SK-N-SH (cell line): ENCODE measurements around the gene ECM1. TPM values are rescaled to one million over a fixed set of nuclear protein-coding genes. Genes with fewer than 3 reads are reported as not detected.

ENCODE experiments used
- CTCF ChIA-PET: fragments of 300-600, 350-600 bp; formaldehyde crosslinking; extraction: SDS; loops from one replicate; lab custom pipeline; 2021; lab: Yijun Ruan, JAX
- POLR2A ChIA-PET: fragments of 350-600 bp; sonication (Branson Sonifier 250); formaldehyde crosslinking; extraction: SDS; loops from one replicate; lab custom pipeline; 2020; ENCODE audit warnings: antibody characterized with exemption, inconsistent platforms; lab: Yijun Ruan, JAX
- DNase-seq: peaks from one replicate; pipeline ENCODE4 v3.0.0; 2012
- H2AFZ ChIP-seq: fragments of 200-600 bp; sonication (generic); 2 replicates; pipeline ENCODE4 v1.8.1; 2016; ENCODE audit warnings: antibody characterized with exemption, mild to moderate bottlenecking, low read depth
- H3F3A ChIP-seq: fragments of 200-600 bp; sonication (generic); replicated peaks from 2 replicates; pipeline ENCODE3; 2016; ENCODE audit warnings: antibody characterized with exemption, mild to moderate bottlenecking; ENCODE audit not compliant: insufficient read depth
- H3K27ac ChIP-seq, 2 experiments: fragments of 200-500 bp in 1 of 2; fragments of 200-600 bp in 1 of 2; sonication (Bioruptor generic) in 1 of 2; sonication (generic), shearing (Covaris generic) in 1 of 2; 2 replicates each; pipeline versions ENCODE4 v1.5.1 to v1.6.1; 2014 to 2016; ENCODE audit warnings: low read depth in 2 of 2, inconsistent platforms in 1 of 2, low read length in 1 of 2, mild to moderate bottlenecking in 1 of 2, mixed read lengths in 1 of 2
- H3K27me3 ChIP-seq: fragments of 200-600 bp; sonication (generic), shearing (Covaris generic); 2 replicates; pipeline ENCODE4 v1.6.1; 2016; ENCODE audit warnings: mixed run types; ENCODE audit not compliant: insufficient read depth
- H3K36me3 ChIP-seq, 2 experiments: fragments of 200-500 bp in 1 of 2; fragments of 200-600 bp in 1 of 2; sonication (Bioruptor generic) in 1 of 2; sonication (generic) in 1 of 2; replicated peaks in 1 of 2; 2 replicates each; pipeline versions ENCODE3 to v1.5.1; 2014 to 2016; ENCODE audit warnings: low read length in 1 of 2, mild to moderate bottlenecking in 1 of 2; ENCODE audit not compliant: insufficient read depth in 2 of 2, control insufficient read depth in 1 of 2
- H3K4me1 ChIP-seq, 2 experiments: fragments of 200-500 bp in 1 of 2; fragments of 200-600 bp in 1 of 2; sonication (Bioruptor generic) in 1 of 2; sonication (generic), shearing (Covaris generic) in 1 of 2; 2 replicates each; pipeline versions ENCODE4 v1.5.1 to v1.6.1; 2014 to 2016; ENCODE audit warnings: low read depth in 1 of 2, low read length in 1 of 2, mixed run types in 1 of 2; ENCODE audit not compliant: insufficient read depth in 2 of 2, control insufficient read depth in 1 of 2
- H3K4me2 ChIP-seq: fragments of 200-600 bp; sonication (generic), shearing (Covaris generic); 2 replicates; pipeline ENCODE4 v1.6.1; 2017; ENCODE audit warnings: mixed run types
- H3K4me3 ChIP-seq, 2 experiments: fragments of 200-500 bp in 1 of 2; fragments of 200-600 bp in 1 of 2; sonication (Bioruptor generic) in 1 of 2; sonication (generic), shearing (Covaris generic) in 1 of 2; 2 replicates each; pipeline versions ENCODE4 v1.5.1 to v1.8.1; 2014 to 2016; ENCODE audit warnings: low read depth in 2 of 2, inconsistent platforms in 1 of 2, low read length in 1 of 2, mild to moderate bottlenecking in 1 of 2, mixed read lengths in 1 of 2, moderate library complexity in 1 of 2
- H3K79me2 ChIP-seq: fragments of 200-600 bp; sonication (generic); 2 replicates; pipeline ENCODE4 v1.8.1; 2017; ENCODE audit warnings: mild to moderate bottlenecking; ENCODE audit not compliant: insufficient read depth
- H3K9ac ChIP-seq: fragments of 200-600 bp; sonication (generic); 2 replicates; pipeline ENCODE4 v1.6.1; 2017; ENCODE audit warnings: mixed run types
- H3K9me2 ChIP-seq: fragments of 200-600 bp; sonication (generic); 2 replicates; pipeline ENCODE4 v1.6.1; 2017; ENCODE audit warnings: mixed run types
- H3K9me3 ChIP-seq: fragments of 200-600 bp; sonication (generic); 2 replicates; pipeline ENCODE4 v1.6.1; 2017; ENCODE audit warnings: mixed run types, mild to moderate bottlenecking, moderate library complexity
- H4K20me1 ChIP-seq: fragments of 200-600 bp; sonication (generic); 2 replicates; pipeline ENCODE4 v1.6.1; 2017; ENCODE audit warnings: mild to moderate bottlenecking, mixed run types; ENCODE audit not compliant: insufficient read depth
- CTCF ChIP-seq: fragments of 200-600 bp; sonication (generic); IDR thresholded peaks from 2 replicates; pipeline ENCODE4 v1.6.1; 2017; ENCODE audit warnings: antibody characterized with exemption, mild to moderate bottlenecking, moderate library complexity
- ELF1 ChIP-seq: IDR thresholded peaks from 2 replicates; pipeline ENCODE4 v1.4.0; 2012
- EP300 ChIP-seq, 2 experiments: IDR thresholded peaks; 2 replicates each; pipeline versions ENCODE4 v1.4.0 to v1.6.1; 2012; ENCODE audit warnings: borderline replicate concordance in 1 of 2, low read depth in 1 of 2, low read length in 1 of 2
- FOSL2 ChIP-seq: IDR thresholded peaks from 2 replicates; pipeline ENCODE4 v1.4.0; 2012; ENCODE audit warnings: low read depth, mild to moderate bottlenecking, moderate library complexity, borderline replicate concordance
- FOXJ3 ChIP-seq: sonication (generic); formaldehyde crosslinking; IDR thresholded peaks from 2 replicates; pipeline ENCODE4 v1.5.1; 2020; ENCODE audit warnings: mild to moderate bottlenecking, missing genetic modification reagents
- FOXM1 ChIP-seq: IDR thresholded peaks from 2 replicates; pipeline ENCODE4 v1.4.0; 2012; ENCODE audit warnings: low read depth, mild to moderate bottlenecking
- GABPA ChIP-seq: IDR thresholded peaks from 2 replicates; pipeline ENCODE4 v1.4.0; 2012; ENCODE audit warnings: low read depth, mild to moderate bottlenecking
- MXI1 ChIP-seq: IDR thresholded peaks from 2 replicates; pipeline ENCODE4 v1.6.1; 2012; ENCODE audit warnings: mild to moderate bottlenecking, low read depth, low read length, improper control_type of control experiment
- NFIC ChIP-seq: IDR thresholded peaks from 2 replicates; pipeline ENCODE4 v1.4.0; 2012; ENCODE audit warnings: borderline replicate concordance
- NRF1 ChIP-seq: IDR thresholded peaks from 2 replicates; pipeline ENCODE4 v1.6.1; 2012; ENCODE audit warnings: low read depth, mild to moderate bottlenecking, low read length
- PBX3 ChIP-seq: IDR thresholded peaks from 2 replicates; pipeline ENCODE4; 2012
- RCOR1 ChIP-seq: fragments of 150-350 bp; IDR thresholded peaks from 2 replicates; pipeline ENCODE4 v1.6.1; 2017; ENCODE audit warnings: antibody characterized with exemption, low read length
- RFX5 ChIP-seq: IDR thresholded peaks from 2 replicates; pipeline ENCODE4 v1.6.1; 2012; ENCODE audit warnings: mild to moderate bottlenecking, improper control_type of control experiment, low read length
- SIN3A ChIP-seq: IDR thresholded peaks from 2 replicates; pipeline ENCODE4 v1.6.1; 2012; ENCODE audit warnings: low read depth, mild to moderate bottlenecking, low read length, moderate library complexity, borderline replicate concordance
- SMC3 ChIP-seq: IDR thresholded peaks from 2 replicates; pipeline ENCODE4 v1.6.1; 2012; ENCODE audit warnings: low read depth, low read length, improper control_type of control experiment
- TAF1 ChIP-seq: IDR thresholded peaks from 2 replicates; pipeline ENCODE4 v1.6.1; 2012; ENCODE audit warnings: low read depth, mild to moderate bottlenecking, low read length, moderate library complexity, borderline replicate concordance
- YY1 ChIP-seq: IDR thresholded peaks from 2 replicates; pipeline ENCODE4 v1.4.0; 2012; ENCODE audit warnings: low read depth, mild to moderate bottlenecking
- ZBTB33 ChIP-seq: IDR thresholded peaks from 2 replicates; pipeline ENCODE4 v1.4.0; 2012; ENCODE audit warnings: low read depth, borderline replicate concordance
- WGBS: methylation state at CpG from one replicate; pipeline ENCODE4 v1.1.6; 2017; ENCODE audit warnings: low lambda C conversion rate; 5-methylcytosine and 5-hydroxymethylcytosine counted together
- polyA plus RNA-seq, 3 experiments: library from polyadenylated mRNA; depleted of rRNA; stranded (reverse); fragments of >200 nt; gene quantifications; 2 replicates each; pipeline ENCODE4 v1.2.3, GENCODE V29; 2012
- TF ChIP-seq, protein P1 (sequence below): fragments of 150-350 bp; IDR thresholded peaks from 2 replicates; pipeline ENCODE4 v1.6.1; 2017; ENCODE audit warnings: antibody characterized with exemption, low read length, low read depth, borderline replicate concordance

The ECM1 gene
- polyA plus RNA-seq, 1 of the 3 experiments (the other 2 are of a cell fraction), result 32.3 TPM

DNA sequence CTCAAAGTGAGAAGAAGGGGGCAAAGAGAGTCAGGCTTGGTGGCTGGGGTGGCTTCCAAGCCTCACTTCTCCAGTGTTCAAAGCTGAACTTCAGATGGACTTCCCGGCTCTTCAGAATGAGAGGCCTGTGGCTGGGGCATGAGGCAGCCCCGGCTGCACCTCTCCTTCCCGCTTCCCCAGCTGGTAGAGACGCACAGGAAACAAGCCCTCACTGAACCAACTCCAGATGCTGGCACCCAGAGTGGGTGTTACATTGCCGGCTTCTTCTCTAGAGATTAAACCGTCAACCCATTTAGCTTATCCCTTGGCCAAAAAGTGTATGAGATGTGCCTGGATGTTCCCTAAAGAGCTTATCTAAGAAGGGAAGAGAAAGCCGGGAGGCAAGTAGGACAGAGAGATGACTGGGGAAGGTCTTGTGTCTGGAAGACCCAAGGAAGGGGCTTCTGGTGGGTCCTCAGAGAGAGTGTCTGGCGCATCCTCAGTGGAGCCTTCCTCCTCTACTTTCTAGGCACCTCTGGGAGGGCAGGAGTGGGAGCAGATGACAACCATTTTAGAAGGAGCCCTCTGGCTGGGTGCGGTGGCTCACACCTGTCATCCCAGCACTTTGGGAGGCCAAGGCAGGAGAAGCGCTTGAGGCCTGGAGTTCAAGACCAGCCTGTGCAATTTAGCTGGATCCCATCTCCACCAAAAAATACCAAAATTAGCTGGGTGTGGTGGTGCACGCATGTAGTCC lies 43.3 kb downstream of the ECM1 start:
- H3K9me3 ChIP-seq, result no peaks in the 10 kb centered on the region
- H3K27me3 ChIP-seq, result no peaks in the 10 kb centered on the region
- TF ChIP-seq NFIC (no peak), RCOR1 (no peak), ZBTB33 (no peak), FOXJ3 (CRISPR knock-in tag) (no peak), RFX5 (no peak), CTCF (no peak), ELF1 (no peak), SMC3 (no peak), NRF1 (no peak), FOSL2 (no peak), GABPA (no peak), FOXM1 (no peak), MXI1 (no peak), YY1 (no peak), SIN3A (no peak), TAF1 (no peak), EP300 (IDR thresholded peaks at IDR 0.05; ENCODE audit: borderline replicate concordance in 1 of 2, low read depth in 1 of 2, low read length in 1 of 2) (no peak), PBX3 (no peak)
- TF ChIP-seq, protein P1, sequence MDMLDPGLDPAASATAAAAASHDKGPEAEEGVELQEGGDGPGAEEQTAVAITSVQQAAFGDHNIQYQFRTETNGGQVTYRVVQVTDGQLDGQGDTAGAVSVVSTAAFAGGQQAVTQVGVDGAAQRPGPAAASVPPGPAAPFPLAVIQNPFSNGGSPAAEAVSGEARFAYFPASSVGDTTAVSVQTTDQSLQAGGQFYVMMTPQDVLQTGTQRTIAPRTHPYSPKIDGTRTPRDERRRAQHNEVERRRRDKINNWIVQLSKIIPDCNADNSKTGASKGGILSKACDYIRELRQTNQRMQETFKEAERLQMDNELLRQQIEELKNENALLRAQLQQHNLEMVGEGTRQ, result no peak
- no peak overlapping the region for H3K4me3 ChIP-seq
- no peak overlapping the region for H3K4me2 ChIP-seq
- no peak overlapping the region for H3K9ac ChIP-seq
- H3F3A ChIP-seq, result peaks cover 17% of the 10 kb centered on the region
- no peak for DNase-seq
- H3K36me3 ChIP-seq, result no peaks in the 10 kb centered on the region
- no peaks in the 10 kb centered on the region for H3K79me2 ChIP-seq
- no peaks in the 10 kb centered on the region for H3K9me2 ChIP-seq
- CTCF ChIA-PET, result interaction anchor here (1.2 to 7.3 kb wide), 3 partner anchors 9 to 70 kb away, joined by 4 to 88 read pairs (median 8); no protein-coding TSS in a partner anchor
- H2AFZ ChIP-seq, result no peak overlapping the region
- no peaks in the 10 kb centered on the region for H4K20me1 ChIP-seq
- POLR2A ChIA-PET, result interaction anchor here (0.6 kb wide), 1 partner anchor 197 kb away, joined by 5 read pairs; no protein-coding TSS in a partner anchor
- H3K27ac ChIP-seq, result no peak overlapping the region
- H3K4me1 ChIP-seq, result peaks cover 8 to 13% of the 10 kb centered on the region in 2 experiments; a peak in 2 of 4 replicates
- 91% methylated on average over 7 of the region's 11 CpGs for WGBS
